Iris pigment epithelial cell (primary cell): ENCODE data around the gene PDGFRB.

Experiments
- DNase-seq: peaks from one replicate; pipeline ENCODE4 v3.0.0-alpha.2; 2011; ENCODE audit warnings: low read depth

The PDGFRB gene

GRCh38 chr5:150082374-150082773 lies 73.3 kb downstream of the PDGFRB start:
- no peak for DNase-seq

GRCh38 chr5:150081541-150082283 lies 73.9 kb downstream of the PDGFRB start:
- no peak for DNase-seq

- no peak for DNase-seq
Observed at GRCh38 chr5:150080696-150081435, 74.8 kb downstream of the PDGFRB start.

- no peak for DNase-seq
Observed at GRCh38 chr5:150079909-150080461, 75.7 kb downstream of the PDGFRB start.

GRCh38 chr5:150078802-150079689 lies 76.6 kb downstream of the PDGFRB start:
- DNase-seq, result no peak

- no peak for DNase-seq
Observed at GRCh38 chr5:150077996-150078801, 77.4 kb downstream of the PDGFRB start.

GRCh38 chr5:150077060-150077459 lies 78.6 kb downstream of the PDGFRB start:
- no peak for DNase-seq

- DNase-seq, result no peak
Observed at GRCh38 chr5:150075806-150076205, 79.8 kb downstream of the PDGFRB start.

GRCh38 chr5:150075233-150075632 lies 80.4 kb downstream of the PDGFRB start:
- no peak for DNase-seq

GRCh38 chr5:150073677-150074076 lies 82.0 kb downstream of the PDGFRB start:
- no peak for DNase-seq

GRCh38 chr5:150073086-150073625 lies 82.5 kb downstream of the PDGFRB start:
- no peak for DNase-seq

GRCh38 chr5:150070821-150071220 lies 84.8 kb downstream of the PDGFRB start:
- no peak for DNase-seq

- no peak for DNase-seq
Observed at GRCh38 chr5:150069672-150070627, 85.7 kb downstream of the PDGFRB start.

- no peak for DNase-seq
Observed at GRCh38 chr5:150068961-150069645, 86.5 kb downstream of the PDGFRB start.

GRCh38 chr5:150068472-150068871 lies 87.2 kb downstream of the PDGFRB start:
- peak; percentile 40 for DNase-seq

GRCh38 chr5:150068071-150068470 lies 87.6 kb downstream of the PDGFRB start:
- DNase-seq, result no peak

- DNase-seq, result no peak
Observed at GRCh38 chr5:150067405-150067960, 88.2 kb downstream of the PDGFRB start.

GRCh38 chr5:150066901-150067396 lies 88.7 kb downstream of the PDGFRB start:
- DNase-seq, result peak; percentile 88

- no peak for DNase-seq
Observed at GRCh38 chr5:150066436-150066835, 89.2 kb downstream of the PDGFRB start.
